ENCODE measurements around the gene IDI1.

GRCh38 chr10:1020460-1020859 is 28.5 kb downstream of the IDI1 start:
- TF ChIP-seq EZH2 (optimal IDR thresholded peaks at IDR 0.05; ENCODE audit: low read depth, low read length) (no peak), CTCF (IDR thresholded peaks at IDR 0.05; ENCODE audit: low read length) (no peak), EZH2phosphoT487 (IDR thresholded peaks at IDR 0.05; ENCODE audit: low read length) (no peak)

Measured in MM.1S (cell line).